MM.1S (cell line): ENCODE data around the gene TADA2B.

Experiments
- DNase-seq: peaks from one replicate; pipeline ENCODE4 v3.0.0-alpha.2; 2015
- H2AFZ ChIP-seq: fragments of 300-600 bp; sonication (generic); 2 replicates; pipeline ENCODE4 v1.6.0; 2016; ENCODE audit warnings: antibody characterized with exemption, low read length
- H3F3A ChIP-seq: fragments of 300-600 bp; sonication (generic); 2 replicates; pipeline ENCODE4 v1.6.1; 2016; ENCODE audit warnings: mild to moderate bottlenecking, antibody characterized with exemption, low read length, moderate library complexity, mixed read lengths; ENCODE audit not compliant: insufficient read depth
- H3K27ac ChIP-seq: fragments of 300-600 bp; sonication (generic); 2 replicates; pipeline ENCODE4 v1.5.1; 2016; ENCODE audit warnings: mild to moderate bottlenecking, low read length
- H3K27me3 ChIP-seq: fragments of 300-600 bp; sonication (generic); replicated peaks from 2 replicates; pipeline ENCODE4 v1.6.0; 2016; ENCODE audit warnings: low read length; ENCODE audit not compliant: insufficient read depth
- H3K36me3 ChIP-seq: fragments of 300-600 bp; sonication (generic); replicated peaks from 2 replicates; pipeline ENCODE4 v1.6.1; 2016; ENCODE audit warnings: mild to moderate bottlenecking, low read length, mixed read lengths; ENCODE audit not compliant: insufficient read depth
- H3K4me1 ChIP-seq: fragments of 300-600 bp; sonication (generic); 2 replicates; pipeline ENCODE4 v1.6.1; 2016; ENCODE audit warnings: low read length, mixed read lengths
- H3K4me2 ChIP-seq: fragments of 300-600 bp; sonication (generic); 2 replicates; pipeline ENCODE4 v1.6.0; 2016; ENCODE audit warnings: low read depth, low read length
- H3K4me3 ChIP-seq: fragments of 300-600 bp; sonication (generic); 2 replicates; pipeline ENCODE4 v1.5.1; 2016; ENCODE audit warnings: low read length, mixed read lengths
- H3K79me2 ChIP-seq: fragments of 300-600 bp; sonication (generic); 2 replicates; pipeline ENCODE4 v1.6.1; 2016; ENCODE audit warnings: mixed run types, low read length, mixed read lengths
- H3K9ac ChIP-seq: fragments of 300-600 bp; sonication (generic); 2 replicates; pipeline ENCODE4 v1.6.1; 2016; ENCODE audit warnings: low read length, mixed read lengths
- H3K9me2 ChIP-seq: fragments of 300-600 bp; sonication (generic); replicated peaks from 2 replicates; pipeline ENCODE4 v1.6.1; 2016; ENCODE audit warnings: mild to moderate bottlenecking, low read length, mixed read lengths; ENCODE audit not compliant: insufficient read depth
- H3K9me3 ChIP-seq: fragments of 300-600 bp; sonication (generic); replicated peaks from 2 replicates; pipeline ENCODE4 v1.6.1; 2016; ENCODE audit warnings: mild to moderate bottlenecking, low read length, mixed read lengths; ENCODE audit not compliant: insufficient read depth
- H4K20me1 ChIP-seq: fragments of 300-600 bp; sonication (generic); 2 replicates; pipeline ENCODE4 v1.6.1; 2016; ENCODE audit warnings: mild to moderate bottlenecking, low read length, moderate library complexity, mixed read lengths; ENCODE audit not compliant: insufficient read depth
- CTCF ChIP-seq: fragments of 300-600 bp; sonication (generic); IDR thresholded peaks from 2 replicates; pipeline ENCODE4 v1.5.1; 2016; ENCODE audit warnings: antibody characterized with exemption, low read length, mixed read lengths
- EZH2 ChIP-seq: fragments of 300-600 bp; sonication (generic); optimal IDR thresholded peaks from 2 replicates; pipeline ENCODE3; 2017; ENCODE audit warnings: low read depth, mild to moderate bottlenecking, antibody characterized with exemption, low read length, mixed read lengths
- EZH2phosphoT487 ChIP-seq: fragments of 300-600 bp; sonication (generic); IDR thresholded peaks from 2 replicates; pipeline ENCODE4 v1.6.1; 2018; ENCODE audit warnings: antibody characterized with exemption, low read length

Gene TADA2B

DNA sequence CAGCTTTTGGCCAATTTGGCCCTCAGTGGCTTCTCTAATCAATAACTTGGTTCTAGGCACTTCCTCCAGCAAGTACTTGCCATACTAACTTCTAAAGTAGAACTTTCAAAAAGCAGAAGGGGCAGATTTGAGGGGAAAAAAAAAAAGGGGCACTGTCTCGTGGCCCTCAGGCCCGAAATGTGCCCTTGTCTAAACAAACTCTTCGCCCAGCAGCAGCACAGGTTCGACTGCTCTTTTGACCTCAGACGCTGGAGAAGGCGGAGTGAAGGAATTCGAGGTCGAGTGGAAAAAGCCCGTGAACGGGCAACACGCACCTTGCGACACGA lies 23.9 kb downstream of the TADA2B start:
- Histone ChIP-seq H2AFZ (peak overlapping the region; percentile 49), H3K27ac (peak overlapping the region; percentile 38; the same call in 1 of the 2 replicates), H3K9me3 (no peaks in the 10 kb centered on the region), H3K9me2 (no peaks in the 10 kb centered on the region), H3F3A (0 out of 2 replicates have a peak, but pooled peaks cover 4% of the 10 kb centered on the region), H3K9ac (peak overlapping the region; percentile 82), H3K4me3 (peak overlapping the region; percentile 93), H3K27me3 (0 out of 2 replicates have a peak, but pooled peaks cover 6% of the 10 kb centered on the region), H3K79me2 (peaks cover 51% of the 10 kb centered on the region), H4K20me1 (peaks cover 10% of the 10 kb centered on the region; the same call in 1 of the 2 replicates), H3K36me3 (peaks cover 15% of the 10 kb centered on the region; the same call in 1 of the 2 replicates), H3K4me2 (peak overlapping the region; percentile 73), H3K4me1 (peaks cover 14% of the 10 kb centered on the region)
- TF ChIP-seq EZH2 (no peak), EZH2phosphoT487 (no peak), CTCF (no peak)
- no peak for DNase-seq

DNA sequence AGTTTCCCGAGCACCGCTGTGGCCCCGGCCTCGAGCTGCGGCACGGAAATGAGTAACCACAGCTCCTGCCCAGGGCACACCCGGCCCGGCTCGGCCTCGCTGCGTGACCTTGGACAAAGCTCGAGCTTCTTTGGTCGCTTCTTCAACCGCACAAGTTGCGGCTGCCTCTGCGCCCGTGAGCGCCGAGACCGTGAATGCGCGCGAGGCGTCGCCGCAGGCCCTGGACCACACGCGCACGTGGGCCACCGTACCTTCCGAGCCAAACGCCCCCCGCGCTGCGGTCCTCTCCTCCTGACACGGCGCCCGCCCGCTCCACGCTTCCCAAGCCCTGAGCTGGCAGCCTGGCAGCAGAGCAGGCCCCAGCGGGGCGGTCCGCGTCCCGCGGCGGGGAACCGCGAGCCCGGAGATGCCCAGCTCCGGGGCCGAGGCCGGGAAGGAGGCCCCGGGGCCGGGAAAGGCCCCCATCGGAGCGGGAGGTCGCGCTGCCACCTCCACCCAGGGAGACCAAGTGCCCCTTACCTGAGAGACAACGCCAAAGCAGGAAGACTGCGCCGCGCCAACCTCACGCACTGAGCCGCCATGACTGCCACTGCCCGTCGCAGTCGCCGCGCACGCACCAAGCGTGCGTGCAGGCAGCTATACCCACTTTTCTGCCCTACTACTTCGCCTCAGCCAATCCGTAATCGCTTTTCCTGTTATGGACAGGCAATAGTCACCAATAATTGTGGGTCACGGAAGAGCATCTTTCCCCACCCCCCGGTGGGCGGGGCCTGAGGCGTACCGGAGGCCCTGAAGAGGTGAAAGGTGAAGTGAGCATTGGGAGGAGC lies 24.5 kb downstream of the TADA2B start, which contains the start of gene GRPEL1:
Gene GRPEL1, minus strand, starts transcription at position 613 of the 827 bp plus-strand sequence. Its CDS starts 32 bp downstream, at position 581.
- Histone ChIP-seq H2AFZ (peak within 1 kb of the TSS; percentile 97), H3K27ac (peak within 1 kb of the TSS; percentile 38; the same call in 1 of the 2 replicates), H3K79me2 (peaks cover 50% of the 10 kb centered on the region)

DNA sequence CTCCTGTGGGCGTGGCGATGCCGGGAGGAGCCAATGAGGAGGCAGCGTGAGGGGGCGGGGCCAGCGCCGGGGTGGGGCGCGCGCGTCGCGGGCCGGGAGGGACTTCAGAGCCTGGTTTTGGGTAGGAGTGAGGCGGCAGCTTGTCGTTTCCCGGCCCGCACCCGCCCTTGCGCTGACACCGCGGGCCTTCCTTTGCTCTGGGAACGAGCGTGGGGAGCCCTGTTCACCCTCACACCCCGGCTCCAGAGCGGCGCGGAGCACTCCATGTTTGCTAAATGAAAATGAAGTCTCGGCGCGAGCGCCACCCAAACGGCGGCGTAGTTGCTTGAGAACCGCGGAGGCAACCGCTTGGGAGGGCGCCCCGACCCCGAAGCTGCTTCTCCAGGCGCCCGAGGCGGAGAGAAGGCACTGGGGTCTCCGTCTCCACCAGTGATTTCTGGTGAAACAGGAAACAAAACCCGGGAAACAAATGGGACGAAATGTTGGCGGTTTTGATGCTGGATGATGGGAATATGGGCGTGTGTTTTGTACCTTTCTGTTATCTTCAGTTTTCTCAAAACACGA lies 25.2 kb downstream of the TADA2B start:
- no peak for DNase-seq
- TF ChIP-seq EZH2 (no peak), CTCF (no peak), EZH2phosphoT487 (no peak)
- Histone ChIP-seq H3K27ac (peak overlapping the region; percentile 33; the same call in 1 of the 2 replicates), H3K4me1 (peaks cover 14% of the 10 kb centered on the region), H3K36me3 (peaks cover 15% of the 10 kb centered on the region; the same call in 1 of the 2 replicates), H2AFZ (peak overlapping the region; percentile 97), H3K9me2 (no peaks in the 10 kb centered on the region), H3K9ac (peak overlapping the region; percentile 60; the same call in 1 of the 2 replicates), H3K79me2 (peaks cover 43% of the 10 kb centered on the region), H3K4me3 (peak overlapping the region; percentile 82), H3K4me2 (peak overlapping the region; percentile 93), H3K9me3 (no peaks in the 10 kb centered on the region), H3F3A (0 out of 2 replicates have a peak, but pooled peaks cover 4% of the 10 kb centered on the region), H3K27me3 (0 out of 2 replicates have a peak, but pooled peaks cover 6% of the 10 kb centered on the region), H4K20me1 (peaks cover 10% of the 10 kb centered on the region; the same call in 1 of the 2 replicates)

More for the DNA sequence above, 24.5 kb downstream of the TADA2B start, which contains the start of gene GRPEL1:
- H3K9me3 ChIP-seq = no peaks in the 10 kb centered on the region
- H3K36me3 ChIP-seq = peaks cover 15% of the 10 kb centered on the region; the same call in 1 of the 2 replicates
- peak within 1 kb of the TSS; percentile 93 for H3K4me3 ChIP-seq
- H3F3A ChIP-seq = 0 out of 2 replicates have a peak, but pooled peaks cover 4% of the 10 kb centered on the region
- peak within 1 kb of the TSS; percentile 93 for H3K4me2 ChIP-seq
- 0 out of 2 replicates have a peak, but pooled peaks cover 6% of the 10 kb centered on the region for H3K27me3 ChIP-seq
- TF ChIP-seq CTCF (no peak), EZH2 (no peak), EZH2phosphoT487 (no peak)
- DNase-seq = peak; percentile 99
- no peaks in the 10 kb centered on the region for H3K9me2 ChIP-seq
- H4K20me1 ChIP-seq = peaks cover 10% of the 10 kb centered on the region; the same call in 1 of the 2 replicates
- H3K4me1 ChIP-seq = peaks cover 14% of the 10 kb centered on the region
- H3K9ac ChIP-seq = peak within 1 kb of the TSS; percentile 82
